ENCODE results near the gene TMEM135.

The TMEM135 gene

DNA sequence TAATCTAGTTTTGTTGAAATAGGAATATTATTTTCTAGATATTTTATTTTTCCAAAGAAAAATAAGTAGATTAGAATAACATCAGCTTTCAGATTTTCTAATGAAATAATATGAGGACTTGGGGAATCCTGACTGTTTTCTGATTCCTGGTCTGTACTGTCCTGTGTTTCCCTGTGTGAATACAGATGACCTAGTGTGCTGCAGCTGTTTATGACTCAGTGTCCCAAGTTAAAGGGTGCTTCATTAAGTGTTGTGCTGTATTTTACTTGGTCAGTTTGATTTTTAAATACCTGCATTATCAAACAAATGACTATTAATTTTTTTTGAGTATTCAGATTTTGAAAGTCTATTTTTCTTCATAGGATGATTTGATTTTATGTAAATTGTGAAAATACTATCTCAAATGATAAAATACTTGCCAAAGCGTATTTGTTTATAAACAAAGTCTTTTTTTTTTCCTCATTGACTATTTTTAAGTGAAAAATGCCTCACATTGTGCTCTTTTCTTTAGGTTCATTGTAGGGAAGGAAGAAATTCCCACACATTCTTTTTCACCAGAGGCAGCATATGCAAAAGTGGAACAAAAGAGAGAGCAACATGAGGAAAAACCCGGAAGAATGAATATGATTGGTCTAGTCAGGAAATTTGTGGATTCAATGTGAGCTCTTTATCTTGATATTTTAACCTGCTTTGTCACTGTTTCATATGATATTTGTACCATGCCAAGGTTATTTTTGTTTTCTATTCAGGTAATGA is 264.2 kb downstream of the TMEM135 start:
- peak; percentile 25 for DNase-seq (ENCODE audit: low spot score)

DNA sequence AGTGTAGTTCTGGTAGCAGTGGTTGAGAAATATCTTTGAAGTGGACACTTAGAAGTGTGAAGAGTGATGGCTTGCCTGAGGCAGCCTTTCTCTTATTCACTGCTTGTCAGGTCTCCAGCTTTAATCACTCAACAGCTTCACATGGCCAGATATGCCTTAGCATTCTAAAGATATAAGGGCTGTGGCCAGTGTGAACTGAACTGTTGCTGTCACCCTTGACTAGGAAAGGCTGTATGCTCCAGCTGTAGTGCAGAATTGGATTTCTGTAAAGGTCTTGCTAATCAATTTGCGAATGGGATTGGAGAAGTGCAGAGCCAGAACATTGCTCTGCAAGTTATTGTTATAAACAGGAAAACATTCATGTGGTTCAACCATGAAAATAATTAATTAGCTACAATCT is 266.7 kb downstream of the TMEM135 start:
- no peak for DNase-seq (ENCODE audit: low spot score)

DNA sequence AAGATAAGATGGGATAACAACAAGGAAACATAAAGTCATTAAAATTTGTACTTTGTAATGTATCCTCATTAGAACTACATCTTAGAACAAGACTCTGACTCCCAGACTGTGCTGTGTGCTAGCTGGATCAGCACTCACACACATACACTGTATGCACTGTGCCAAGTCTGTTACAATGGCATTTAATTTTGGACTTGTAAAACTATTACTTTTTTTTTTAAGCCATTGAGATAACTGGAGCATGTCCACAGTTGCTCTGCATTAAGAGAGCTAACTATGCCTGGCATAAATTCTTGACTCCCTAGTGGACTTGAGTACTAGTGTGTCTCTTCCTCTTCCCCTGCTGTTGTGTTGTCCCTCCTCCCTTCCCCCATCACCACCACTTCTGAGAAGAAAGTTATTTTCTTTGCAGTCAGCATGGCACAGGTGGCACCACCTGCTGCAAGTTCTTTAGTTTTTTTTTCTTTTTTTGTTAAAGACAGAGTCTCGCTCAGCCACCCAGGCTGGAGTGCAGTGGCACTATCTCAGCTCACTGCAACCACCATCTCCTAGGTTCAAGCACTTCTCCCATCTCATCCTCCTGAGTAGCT is 268.6 kb downstream of the TMEM135 start:
- DNase-seq (ENCODE audit: low spot score), result no peak

DNA sequence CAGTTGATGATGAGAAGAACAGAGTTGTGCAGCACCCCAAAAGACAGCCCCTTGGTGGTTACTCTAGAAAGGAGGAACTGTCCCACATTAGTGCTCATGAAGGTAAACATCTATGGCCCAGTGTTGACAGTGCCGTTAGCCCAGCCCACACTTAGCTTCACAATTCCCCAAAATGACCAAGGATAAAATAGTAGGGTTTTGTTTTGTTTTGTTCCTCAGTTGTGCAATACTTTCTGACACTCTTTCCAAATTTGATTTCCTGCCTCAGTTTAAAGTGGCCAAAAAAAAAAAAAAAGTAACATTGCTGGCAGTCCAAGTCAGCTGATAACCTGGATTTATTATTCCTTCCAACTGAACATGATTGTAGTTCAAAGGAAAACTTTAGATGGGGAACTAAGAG is 269.4 kb downstream of the TMEM135 start:
- no peak for DNase-seq (ENCODE audit: low spot score)

DNA sequence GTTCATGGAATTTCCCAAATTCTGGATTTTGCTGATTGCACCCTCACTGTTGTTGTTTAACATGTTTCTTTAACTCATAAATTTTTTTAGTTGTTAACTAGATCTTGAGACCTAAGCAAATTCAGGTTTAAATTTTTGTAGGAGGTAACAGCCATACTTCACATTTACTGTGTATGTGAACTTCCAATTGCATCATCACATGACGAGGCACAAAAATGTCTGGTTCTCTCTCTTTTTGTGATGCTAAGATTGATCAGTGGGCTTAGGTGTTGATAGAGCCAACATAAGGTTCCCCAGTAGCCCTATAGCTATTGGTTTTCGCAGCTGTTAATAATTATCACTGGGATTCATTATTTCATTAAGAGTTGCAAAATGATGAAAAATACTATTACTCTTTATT is 277.5 kb downstream of the TMEM135 start:
- no peak for DNase-seq (ENCODE audit: low spot score)

DNA sequence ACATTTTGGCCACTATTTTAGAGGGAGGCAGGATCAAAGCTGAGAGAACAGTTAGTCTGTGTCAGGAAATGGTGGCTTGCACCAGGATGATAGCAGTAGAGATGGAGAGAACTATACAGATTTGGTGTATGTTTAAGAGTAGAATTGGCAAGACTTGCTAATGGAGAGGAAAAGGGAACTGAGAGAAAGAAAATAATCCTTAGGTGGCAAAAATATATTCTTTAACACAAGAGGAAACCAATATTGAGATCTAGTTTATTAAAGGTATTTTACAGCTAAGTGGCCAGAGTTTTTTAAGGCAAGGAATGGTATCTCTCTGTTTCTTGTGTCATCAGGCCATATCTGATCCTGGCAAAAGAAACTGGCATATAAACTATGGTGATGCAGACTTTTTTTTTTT is 278.8 kb downstream of the TMEM135 start:
- no peak for DNase-seq (ENCODE audit: low spot score)

DNA sequence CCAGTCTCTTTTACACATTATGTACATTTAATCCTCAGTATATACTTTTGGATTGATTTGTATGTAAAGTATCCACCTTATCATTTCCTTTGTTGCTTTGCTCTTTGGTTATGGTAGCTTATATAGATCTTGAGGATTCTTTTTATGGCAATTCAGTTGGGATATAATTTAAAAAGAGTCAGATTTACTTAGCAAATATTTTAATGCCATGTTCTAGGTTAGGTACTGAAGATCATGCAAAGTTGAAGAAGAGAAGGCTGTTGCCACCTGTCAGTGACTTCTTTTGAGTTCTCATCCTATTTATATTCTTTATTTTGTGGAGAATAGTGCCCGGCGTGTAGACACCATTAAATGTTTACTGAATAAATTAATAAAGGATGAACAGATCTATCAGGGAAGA is 279.7 kb downstream of the TMEM135 start:
- DNase-seq (ENCODE audit: low spot score), result no peak

DNA sequence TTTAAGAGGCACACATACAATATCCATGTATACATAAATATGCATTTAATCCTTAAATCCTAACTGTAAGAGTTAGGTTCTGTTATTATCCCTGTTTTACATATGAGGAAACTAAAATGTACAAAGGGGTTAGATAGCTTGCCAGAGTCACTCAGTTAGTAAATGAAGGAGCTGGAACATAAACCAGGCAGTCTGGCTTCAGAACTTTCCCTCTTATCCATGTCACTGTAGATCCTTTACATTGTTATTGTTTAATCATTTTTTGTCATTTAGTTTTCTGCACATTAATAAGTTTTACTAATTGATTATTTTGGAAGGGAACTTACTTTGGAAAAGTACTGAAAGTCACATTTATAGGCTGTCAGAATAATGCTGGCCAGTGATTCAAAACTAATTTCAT is 282.4 kb downstream of the TMEM135 start:
- DNase-seq (ENCODE audit: low spot score), result no peak

DNA sequence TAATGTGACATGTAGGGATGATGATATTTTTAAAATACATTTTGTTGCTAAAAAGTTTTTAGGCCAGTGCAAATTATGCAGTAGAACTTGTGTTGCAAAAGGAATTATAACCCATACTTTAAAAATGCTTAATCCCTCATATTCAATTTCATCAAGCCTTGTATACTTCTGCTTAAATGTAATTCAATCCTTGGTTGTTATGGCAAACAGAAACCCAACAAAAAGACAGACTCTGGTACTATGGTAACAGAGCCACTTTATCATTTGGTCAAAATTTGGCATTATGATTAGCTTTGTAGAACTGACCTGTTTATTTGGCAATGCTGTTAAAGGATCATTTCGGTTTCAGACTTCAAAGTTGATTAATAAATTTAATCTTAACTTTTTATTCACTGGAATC is 284.8 kb downstream of the TMEM135 start:
- DNase-seq (ENCODE audit: low spot score), result no peak

DNA sequence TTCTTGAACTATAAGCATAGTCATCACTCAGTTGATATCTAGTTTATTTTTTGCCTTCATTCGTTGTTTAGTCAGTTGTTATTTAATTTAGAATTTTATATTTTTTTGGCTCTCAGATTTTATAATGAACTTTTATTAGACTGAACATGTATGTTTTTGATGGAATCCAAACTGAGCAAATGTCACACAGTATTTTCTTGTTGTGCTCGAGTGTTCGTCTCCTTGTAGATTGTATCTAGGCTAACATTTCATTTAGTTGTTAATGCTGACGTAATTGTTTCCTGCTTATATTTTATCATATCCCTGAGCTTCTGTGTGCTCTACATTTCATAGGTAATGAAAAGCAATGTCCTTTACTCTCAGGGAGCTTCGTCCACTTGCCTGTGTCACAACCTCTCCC is 286.2 kb downstream of the TMEM135 start:
- no peak for DNase-seq (ENCODE audit: low spot score)

DNA sequence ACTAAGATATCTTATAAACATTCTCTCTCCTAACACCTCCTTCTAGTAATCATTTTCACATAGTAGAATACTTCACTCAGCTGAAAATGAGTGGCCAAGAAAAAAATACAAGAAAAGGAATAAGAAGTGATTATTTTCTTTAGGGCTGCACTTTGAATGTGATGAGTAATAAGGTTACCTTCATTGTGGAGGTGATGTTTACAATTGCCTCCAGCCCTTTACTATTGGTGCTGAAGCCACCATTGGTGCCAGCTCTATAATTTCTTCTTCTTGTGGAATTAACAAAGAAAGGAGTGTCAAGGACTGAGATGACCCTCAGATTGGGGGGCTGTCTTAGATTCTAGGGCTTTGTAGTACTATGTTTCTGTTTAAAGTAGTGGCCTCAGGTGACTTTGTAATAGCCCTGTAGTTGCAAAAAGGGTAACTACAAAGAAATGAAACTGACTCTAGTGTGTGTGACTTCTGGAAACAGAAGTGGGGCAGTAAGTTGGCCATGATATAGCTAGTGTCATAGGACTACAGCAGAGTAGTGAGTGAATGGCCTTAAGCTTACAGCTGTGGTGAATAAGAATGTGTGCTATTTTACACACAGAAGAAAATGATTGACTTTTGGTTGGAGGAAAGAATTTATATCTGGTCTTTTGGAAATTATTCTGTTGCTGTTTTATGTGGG is 287.2 kb downstream of the TMEM135 start:
- DNase-seq (ENCODE audit: low spot score), result no peak

DNA sequence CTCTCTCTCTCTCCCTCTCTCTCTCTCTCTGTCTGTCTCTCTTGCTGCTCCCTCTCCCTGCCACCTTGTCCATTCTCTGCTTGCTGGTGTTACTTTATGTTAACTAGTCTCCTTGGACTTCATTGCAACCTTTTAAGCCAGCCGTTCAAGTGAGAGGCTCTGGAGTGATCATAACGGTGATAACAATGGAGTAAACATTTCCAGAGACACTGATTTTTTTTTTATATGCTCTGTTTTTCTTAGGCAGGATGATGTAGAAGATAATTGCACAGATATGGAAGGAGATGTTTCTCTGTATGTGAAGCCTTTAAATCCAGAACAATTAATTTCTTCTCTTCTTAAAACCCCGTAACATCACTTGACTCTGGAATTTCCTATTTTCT is 287.7 kb downstream of the TMEM135 start:
- DNase-seq (ENCODE audit: low spot score), result no peak

DNA sequence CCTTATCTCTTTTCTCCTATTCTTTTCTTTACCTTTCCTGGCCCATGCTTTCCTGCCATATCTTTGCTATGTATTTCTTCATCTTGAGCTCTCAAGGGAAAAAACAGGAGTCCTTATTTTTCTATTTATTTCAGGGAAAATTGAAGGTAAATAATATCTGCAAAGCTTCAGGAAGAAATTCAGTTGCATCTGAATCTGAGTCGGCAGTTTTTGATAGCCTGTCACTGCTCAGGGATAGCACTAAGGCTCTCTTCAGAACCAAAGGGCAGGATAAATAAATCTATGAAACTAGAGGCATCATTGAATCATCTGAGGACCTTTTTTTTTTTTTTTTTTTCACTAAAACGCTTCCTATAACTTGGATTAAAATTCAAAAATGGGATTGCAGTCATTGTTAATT is 288.9 kb downstream of the TMEM135 start:
- DNase-seq (ENCODE audit: low spot score), result no peak

DNA sequence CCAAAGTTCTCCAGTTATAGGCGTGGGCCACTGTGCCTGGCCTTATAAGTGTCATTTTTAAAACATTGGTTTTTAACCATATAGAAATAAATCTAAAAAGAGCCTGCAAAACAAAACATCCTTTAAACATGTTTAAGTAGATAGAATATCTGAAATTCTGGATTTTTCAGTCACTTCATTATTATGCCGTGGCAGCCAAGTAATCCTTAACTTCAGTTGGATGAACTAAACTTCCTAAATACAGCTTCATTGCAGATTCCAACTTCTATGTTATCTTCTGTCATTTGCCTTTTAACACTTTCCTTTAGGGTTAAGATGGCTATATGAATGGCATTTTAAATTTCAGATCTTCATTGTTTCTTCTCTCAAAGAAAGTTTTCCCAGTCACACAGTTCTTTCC is 291.4 kb downstream of the TMEM135 start:
- DNase-seq (ENCODE audit: low spot score), result no peak

DNA sequence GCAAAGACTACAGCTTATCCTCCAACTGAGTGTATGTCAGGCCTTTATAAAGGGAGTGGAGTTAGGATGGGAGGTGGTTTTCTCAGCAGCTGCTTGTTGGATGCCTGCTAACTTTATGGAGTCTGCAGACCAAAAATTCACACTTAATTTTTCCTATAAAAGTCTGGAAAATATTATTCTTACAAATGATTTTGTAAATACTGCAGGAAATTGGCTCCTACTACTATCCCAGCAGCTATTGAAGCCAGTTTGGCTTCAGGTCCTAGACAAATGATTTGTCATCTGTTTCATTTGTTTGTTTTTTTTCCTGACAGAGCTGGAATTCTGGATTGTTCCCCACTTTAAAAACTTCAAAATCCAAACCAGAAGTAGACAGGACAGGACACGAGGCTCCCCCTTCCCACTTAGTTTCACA is 292.5 kb downstream of the TMEM135 start:
- DNase-seq (ENCODE audit: low spot score), result no peak

DNA sequence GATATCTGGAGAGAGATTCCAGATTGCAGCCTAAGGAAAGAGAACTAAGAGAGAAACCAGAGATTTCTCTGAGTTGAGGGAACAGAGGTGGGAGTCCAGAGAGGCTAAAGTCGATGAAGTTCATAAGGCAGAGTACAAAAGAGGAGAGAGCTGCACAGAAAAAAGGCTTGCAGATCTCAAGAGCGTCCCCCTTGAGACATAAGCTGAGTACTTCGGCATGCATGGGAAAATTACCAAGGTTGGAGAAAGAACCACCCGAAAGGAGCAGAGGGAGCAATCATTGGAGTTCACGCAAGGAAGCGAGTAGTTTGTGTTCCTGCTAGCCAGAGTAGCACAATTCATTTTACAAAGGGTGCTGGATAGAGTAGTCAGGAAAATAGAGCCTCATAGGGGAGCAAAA is 293.5 kb downstream of the TMEM135 start:
- no peak for DNase-seq (ENCODE audit: low spot score)

DNA sequence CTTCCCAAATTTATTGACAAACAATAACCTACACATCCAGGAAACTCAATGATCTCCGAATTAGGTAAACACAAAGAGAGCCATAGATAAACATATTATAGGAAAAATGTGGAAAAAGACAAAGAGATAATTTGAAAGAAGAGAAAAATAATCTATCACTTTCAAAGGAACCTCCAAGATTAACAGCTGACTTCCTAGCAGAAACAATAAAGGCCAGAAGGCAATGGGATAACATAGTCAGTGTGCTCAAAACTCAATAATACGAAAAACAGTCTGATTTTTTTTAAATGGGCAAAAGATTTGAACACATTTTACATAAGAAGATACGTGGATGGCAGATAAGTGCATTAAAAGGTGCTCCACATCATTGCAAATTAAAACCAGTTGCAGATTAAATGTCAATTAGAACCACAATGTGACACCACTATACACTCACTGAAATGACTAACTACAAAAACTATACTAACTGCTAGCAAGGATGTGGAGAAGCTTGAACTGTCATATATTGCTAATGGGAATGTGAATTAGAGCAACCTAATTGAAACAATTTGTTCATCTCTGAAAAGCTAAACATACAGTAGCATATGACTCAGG is 300.4 kb downstream of the TMEM135 start:
- DNase-seq (ENCODE audit: low spot score), result no peak

DNA sequence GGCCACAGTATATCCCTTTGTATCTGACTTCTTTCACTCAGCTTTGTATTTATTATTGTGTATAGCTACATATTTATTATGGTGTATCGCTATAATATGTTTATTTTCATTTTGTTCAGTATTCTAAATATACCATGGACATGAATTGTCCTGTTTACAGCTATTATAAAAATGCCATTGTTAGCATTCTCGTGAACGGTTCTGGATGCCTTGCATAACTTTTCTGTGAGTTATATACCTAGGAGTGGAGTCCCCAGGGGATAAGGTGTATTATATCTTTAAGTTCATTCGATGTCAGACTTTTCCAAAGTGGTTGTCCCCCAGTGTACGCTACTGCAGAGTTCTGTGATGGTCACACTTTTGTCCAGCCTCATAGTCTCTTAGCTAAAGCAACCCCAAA is 301.7 kb downstream of the TMEM135 start:
- DNase-seq (ENCODE audit: low spot score), result no peak

DNA sequence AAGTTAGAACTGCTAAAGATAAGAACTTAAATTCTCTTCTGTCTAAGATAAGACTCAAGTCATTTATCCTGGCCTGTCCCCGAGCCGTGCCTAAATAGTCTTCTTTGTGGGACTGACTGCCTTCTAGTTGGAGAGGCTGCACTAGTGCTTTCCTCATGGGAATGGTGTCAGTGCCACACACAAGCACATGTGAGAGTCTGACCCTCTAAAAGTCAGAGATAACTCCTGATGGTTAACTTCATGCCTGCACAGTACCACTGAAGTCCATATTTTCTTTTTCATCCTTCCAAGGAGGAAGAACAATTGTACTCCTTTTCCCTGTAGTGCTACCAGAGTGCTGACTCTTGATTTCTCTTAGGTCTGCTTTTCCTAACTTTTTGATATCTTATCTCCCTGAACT is 309.7 kb downstream of the TMEM135 start:
- no peak for DNase-seq (ENCODE audit: low spot score)

DNA sequence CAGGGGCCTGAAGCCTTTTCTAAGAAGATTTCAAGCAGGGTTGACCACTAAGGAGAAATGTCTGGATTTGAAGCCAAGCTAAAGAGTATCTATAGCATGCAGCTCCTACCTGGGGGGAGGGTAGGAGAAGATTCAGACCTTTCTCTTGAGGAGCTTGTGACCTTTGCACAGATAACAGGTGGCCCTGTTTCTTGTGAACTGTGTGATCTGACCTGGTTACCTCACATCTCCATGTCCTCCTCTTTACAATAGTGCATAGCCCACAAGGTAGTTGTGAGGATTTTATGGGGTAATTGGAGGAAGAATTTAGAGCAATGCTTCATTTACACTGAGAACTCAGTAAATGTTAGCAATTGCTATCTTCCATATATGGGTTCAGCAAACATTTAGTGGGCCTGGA is 310.1 kb downstream of the TMEM135 start:
- no peak for DNase-seq (ENCODE audit: low spot score)

DNA sequence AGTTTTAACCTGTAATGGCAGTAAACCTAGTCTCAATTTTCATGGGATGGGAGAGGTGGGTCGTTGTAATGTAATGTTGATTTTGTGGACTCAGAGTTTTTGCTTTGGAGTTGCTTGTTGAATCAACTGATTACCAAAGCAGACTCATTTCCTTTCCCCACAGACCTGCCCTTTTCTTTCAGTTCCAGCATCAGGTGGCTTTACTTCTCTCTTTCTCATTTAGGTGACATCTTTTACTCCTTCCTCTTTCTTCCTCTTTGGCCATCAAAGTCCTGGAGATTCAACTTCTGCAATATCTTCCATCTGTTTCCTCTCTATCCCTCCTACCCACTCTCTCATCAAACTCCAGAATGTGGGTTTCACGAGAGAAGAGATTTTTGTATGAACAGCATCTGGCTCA is 313.9 kb downstream of the TMEM135 start:
- DNase-seq (ENCODE audit: low spot score), result no peak

DNA sequence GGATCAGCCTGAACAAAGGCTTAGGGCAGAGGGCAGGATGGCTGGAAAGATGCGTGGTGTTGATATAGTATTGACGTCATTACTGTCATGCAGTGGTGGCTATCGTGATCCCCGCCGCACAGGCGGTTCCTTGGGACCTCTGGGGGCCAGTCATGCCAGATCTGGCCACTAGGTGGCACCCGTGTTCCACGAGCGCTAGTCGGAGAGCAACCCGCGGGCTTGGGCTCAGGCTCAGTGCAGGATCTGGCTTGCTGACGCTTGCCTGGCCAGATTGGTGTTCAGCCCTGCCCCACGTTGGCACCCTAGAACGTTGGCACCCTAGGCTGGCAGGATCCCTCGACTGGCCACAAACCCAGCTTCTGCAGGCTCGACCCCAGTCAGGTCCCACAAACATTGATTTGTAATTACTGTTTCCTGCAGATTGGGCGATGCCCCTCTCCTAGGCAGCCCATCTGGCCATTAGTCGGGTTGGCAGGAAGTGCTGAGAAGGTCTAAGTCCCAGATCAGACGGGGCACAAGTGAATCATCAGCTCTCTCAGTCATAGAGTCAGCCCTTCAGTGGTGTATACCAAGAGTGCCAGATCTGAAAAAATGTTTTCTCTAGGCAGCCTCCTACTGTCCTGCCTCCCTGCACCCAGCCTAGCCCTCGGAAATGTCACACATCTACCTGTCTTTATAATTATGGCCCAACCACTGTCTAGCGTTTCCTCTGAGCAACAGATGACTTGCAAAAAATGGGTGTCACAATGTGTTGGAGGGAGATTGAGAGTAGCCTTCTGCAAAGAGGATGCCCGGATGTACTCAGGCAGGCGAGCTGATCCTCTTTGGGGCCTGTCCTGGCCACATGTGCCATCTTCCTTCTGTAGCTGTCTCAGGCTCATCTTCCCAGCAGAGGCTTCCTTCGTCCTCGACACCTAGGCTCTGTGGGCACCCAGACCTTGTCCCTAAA is 315.3 kb downstream of the TMEM135 start:
- DNase-seq (ENCODE audit: low spot score), result peak; percentile 85

Data from COLO829 (cell line).